Measurements from ENCODE around the gene CIROP. TPM values are rescaled to one million over a fixed set of nuclear protein-coding genes. Genes with fewer than 3 reads are reported as not detected.

The CIROP gene
- total RNA-seq, 1 experiment from 2014 or later: 0.11 TPM

DNA sequence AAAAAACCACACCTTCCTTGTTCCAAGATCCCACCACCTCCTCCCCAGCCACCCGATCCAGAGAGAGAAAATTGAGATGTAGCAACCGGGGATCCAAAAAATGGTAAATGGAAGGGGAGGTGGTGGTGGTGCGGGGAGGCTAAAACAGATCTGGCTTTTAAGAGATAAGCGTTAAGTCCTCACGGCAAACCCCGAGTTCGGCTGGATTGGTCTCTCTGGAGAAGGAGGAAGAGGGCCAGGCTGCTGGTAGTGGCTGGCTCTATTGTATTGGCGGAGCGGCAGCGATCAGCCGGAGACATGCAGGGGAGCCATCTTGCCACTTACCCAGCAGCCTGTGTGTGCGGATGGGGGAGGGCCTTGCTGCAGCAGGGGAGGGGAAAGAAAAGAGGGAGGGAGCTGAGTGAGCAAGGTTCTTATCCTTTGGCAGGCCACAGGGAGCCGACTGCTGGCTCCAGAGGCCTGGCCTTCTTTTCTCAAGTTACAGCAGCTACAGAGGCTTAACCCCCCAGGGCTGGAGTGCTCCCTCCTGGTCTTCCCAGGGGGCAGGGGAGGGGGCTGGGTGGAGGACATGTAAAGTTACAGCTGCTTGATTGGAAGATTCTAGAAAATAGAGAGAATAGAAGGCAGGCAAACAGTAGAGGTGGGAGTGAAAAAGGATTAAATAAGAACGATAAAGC, 33.4 kb downstream of the CIROP start (continued):
- TF ChIP-seq ZNF263 (CRISPR knock-in tag; IDR thresholded peaks at IDR 0.05; ENCODE audit: low read depth): peak; percentile 97
- TF ChIP-seq ZSCAN18 (CRISPR knock-in tag; IDR thresholded peaks at IDR 0.05): no peak
- no peak for TF ChIP-seq MXD4 (CRISPR knock-in tag; IDR thresholded peaks at IDR 0.05; ENCODE audit: borderline replicate concordance)
- TF ChIP-seq NFE2L1 (CRISPR knock-in tag; IDR thresholded peaks at IDR 0.05): peak; percentile 84
- TF ChIP-seq USF1 (CRISPR knock-in tag; IDR thresholded peaks at IDR 0.05): no peak
- TF ChIP-seq GRHL2 (CRISPR knock-in tag; IDR thresholded peaks at IDR 0.05; ENCODE audit: insufficient replicate concordance, severe bottlenecking): no peak
- TF ChIP-seq, protein P1, sequence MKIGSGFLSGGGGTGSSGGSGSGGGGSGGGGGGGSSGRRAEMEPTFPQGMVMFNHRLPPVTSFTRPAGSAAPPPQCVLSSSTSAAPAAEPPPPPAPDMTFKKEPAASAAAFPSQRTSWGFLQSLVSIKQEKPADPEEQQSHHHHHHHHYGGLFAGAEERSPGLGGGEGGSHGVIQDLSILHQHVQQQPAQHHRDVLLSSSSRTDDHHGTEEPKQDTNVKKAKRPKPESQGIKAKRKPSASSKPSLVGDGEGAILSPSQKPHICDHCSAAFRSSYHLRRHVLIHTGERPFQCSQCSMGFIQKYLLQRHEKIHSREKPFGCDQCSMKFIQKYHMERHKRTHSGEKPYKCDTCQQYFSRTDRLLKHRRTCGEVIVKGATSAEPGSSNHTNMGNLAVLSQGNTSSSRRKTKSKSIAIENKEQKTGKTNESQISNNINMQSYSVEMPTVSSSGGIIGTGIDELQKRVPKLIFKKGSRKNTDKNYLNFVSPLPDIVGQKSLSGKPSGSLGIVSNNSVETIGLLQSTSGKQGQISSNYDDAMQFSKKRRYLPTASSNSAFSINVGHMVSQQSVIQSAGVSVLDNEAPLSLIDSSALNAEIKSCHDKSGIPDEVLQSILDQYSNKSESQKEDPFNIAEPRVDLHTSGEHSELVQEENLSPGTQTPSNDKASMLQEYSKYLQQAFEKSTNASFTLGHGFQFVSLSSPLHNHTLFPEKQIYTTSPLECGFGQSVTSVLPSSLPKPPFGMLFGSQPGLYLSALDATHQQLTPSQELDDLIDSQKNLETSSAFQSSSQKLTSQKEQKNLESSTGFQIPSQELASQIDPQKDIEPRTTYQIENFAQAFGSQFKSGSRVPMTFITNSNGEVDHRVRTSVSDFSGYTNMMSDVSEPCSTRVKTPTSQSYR (CRISPR knock-in tag; IDR thresholded peaks at IDR 0.05): peak; percentile 48; the same call in 1 of the 2 replicates
- no peak for TF ChIP-seq CBFB (CRISPR knock-in tag; IDR thresholded peaks at IDR 0.05; ENCODE audit: low read depth)
- TF ChIP-seq NR3C1 (CRISPR knock-in tag; conservative IDR thresholded peaks at IDR 0.05; ENCODE audit: low read depth): no peak
- TF ChIP-seq FOXJ3 (CRISPR knock-in tag; IDR thresholded peaks at IDR 0.05; ENCODE audit: borderline replicate concordance): no peak
- TF ChIP-seq, protein P2, sequence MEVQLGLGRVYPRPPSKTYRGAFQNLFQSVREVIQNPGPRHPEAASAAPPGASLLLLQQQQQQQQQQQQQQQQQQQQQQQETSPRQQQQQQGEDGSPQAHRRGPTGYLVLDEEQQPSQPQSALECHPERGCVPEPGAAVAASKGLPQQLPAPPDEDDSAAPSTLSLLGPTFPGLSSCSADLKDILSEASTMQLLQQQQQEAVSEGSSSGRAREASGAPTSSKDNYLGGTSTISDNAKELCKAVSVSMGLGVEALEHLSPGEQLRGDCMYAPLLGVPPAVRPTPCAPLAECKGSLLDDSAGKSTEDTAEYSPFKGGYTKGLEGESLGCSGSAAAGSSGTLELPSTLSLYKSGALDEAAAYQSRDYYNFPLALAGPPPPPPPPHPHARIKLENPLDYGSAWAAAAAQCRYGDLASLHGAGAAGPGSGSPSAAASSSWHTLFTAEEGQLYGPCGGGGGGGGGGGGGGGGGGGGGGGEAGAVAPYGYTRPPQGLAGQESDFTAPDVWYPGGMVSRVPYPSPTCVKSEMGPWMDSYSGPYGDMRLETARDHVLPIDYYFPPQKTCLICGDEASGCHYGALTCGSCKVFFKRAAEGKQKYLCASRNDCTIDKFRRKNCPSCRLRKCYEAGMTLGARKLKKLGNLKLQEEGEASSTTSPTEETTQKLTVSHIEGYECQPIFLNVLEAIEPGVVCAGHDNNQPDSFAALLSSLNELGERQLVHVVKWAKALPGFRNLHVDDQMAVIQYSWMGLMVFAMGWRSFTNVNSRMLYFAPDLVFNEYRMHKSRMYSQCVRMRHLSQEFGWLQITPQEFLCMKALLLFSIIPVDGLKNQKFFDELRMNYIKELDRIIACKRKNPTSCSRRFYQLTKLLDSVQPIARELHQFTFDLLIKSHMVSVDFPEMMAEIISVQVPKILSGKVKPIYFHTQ (CRISPR knock-in tag; IDR thresholded peaks at IDR 0.05): 0 out of 2 replicates have a peak, but pooled peaks have one; percentile 48
- no peak for TF ChIP-seq HMGXB4 (CRISPR knock-in tag; IDR thresholded peaks at IDR 0.05)
- TF ChIP-seq, protein P3, sequence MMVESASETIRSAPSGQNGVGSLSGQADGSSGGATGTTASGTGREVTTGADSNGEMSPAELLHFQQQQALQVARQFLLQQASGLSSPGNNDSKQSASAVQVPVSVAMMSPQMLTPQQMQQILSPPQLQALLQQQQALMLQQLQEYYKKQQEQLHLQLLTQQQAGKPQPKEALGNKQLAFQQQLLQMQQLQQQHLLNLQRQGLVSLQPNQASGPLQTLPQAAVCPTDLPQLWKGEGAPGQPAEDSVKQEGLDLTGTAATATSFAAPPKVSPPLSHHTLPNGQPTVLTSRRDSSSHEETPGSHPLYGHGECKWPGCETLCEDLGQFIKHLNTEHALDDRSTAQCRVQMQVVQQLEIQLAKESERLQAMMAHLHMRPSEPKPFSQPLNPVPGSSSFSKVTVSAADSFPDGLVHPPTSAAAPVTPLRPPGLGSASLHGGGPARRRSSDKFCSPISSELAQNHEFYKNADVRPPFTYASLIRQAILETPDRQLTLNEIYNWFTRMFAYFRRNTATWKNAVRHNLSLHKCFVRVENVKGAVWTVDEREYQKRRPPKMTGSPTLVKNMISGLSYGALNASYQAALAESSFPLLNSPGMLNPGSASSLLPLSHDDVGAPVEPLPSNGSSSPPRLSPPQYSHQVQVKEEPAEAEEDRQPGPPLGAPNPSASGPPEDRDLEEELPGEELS (CRISPR knock-in tag; IDR thresholded peaks at IDR 0.05): no peak
- no peak for TF ChIP-seq EMX1 (CRISPR knock-in tag; IDR thresholded peaks at IDR 0.05)
- TF ChIP-seq, protein P4, sequence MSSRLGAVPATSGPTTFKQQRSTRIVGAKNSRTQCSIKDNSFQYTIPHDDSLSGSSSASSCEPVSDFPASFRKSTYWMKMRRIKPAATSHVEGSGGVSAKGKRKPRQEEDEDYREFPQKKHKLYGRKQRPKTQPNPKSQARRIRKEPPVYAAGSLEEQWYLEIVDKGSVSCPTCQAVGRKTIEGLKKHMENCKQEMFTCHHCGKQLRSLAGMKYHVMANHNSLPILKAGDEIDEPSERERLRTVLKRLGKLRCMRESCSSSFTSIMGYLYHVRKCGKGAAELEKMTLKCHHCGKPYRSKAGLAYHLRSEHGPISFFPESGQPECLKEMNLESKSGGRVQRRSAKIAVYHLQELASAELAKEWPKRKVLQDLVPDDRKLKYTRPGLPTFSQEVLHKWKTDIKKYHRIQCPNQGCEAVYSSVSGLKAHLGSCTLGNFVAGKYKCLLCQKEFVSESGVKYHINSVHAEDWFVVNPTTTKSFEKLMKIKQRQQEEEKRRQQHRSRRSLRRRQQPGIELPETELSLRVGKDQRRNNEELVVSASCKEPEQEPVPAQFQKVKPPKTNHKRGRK (CRISPR knock-in tag; IDR thresholded peaks at IDR 0.05; ENCODE audit: borderline replicate concordance): no peak
- TF ChIP-seq FOXK1 (CRISPR knock-in tag; IDR thresholded peaks at IDR 0.05): peak; percentile 69; the same call in 1 of the 2 replicates
- TF ChIP-seq ATF1 (CRISPR knock-in tag; IDR thresholded peaks at IDR 0.05): no peak
- no peak for TF ChIP-seq ZNF138 (CRISPR knock-in tag; conservative IDR thresholded peaks at IDR 0.05)
- peak; percentile 91 for TF ChIP-seq GTF2I (CRISPR knock-in tag; conservative IDR thresholded peaks at IDR 0.05)
- TF ChIP-seq ATF6 (CRISPR knock-in tag; IDR thresholded peaks at IDR 0.05): no peak
- TF ChIP-seq MYBL2 (CRISPR knock-in tag; IDR thresholded peaks at IDR 0.05): no peak
- TF ChIP-seq NFATC4 (CRISPR knock-in tag; IDR thresholded peaks at IDR 0.05): 0 out of 2 replicates have a peak, but pooled peaks have one; percentile 26
- 0 out of 2 replicates have a peak, but pooled peaks have one; percentile 57 for TF ChIP-seq ZNF416 (CRISPR knock-in tag; IDR thresholded peaks at IDR 0.05)

Measured in WTC11 (cell line).